CD4-positive, alpha-beta T cell treated with Interleukin-10 for 1 hour (primary cell): Measurements from ENCODE around the gene MRTFA.
"Not testable (repeated sequence)": the region's sequence is repeated elsewhere in the genome, so short reads cannot be mapped to it uniquely, and the experiment has no call there.

ENCODE experiments used
- DNase-seq: peaks from one replicate; pipeline ENCODE4 v3.0.0-alpha.2; 2020

MRTFA gene

GRCh38 chr22:40544758-40545157 lies 91.8 kb downstream of the MRTFA start:
- DNase-seq, result no peak

- no peak for DNase-seq
Observed at GRCh38 chr22:40542821-40543540, 93.5 kb downstream of the MRTFA start.

- no peak for DNase-seq
Observed at GRCh38 chr22:40541300-40541699, 95.2 kb downstream of the MRTFA start.

GRCh38 chr22:40540265-40540664 lies 96.3 kb downstream of the MRTFA start:
- no peak for DNase-seq

GRCh38 chr22:40536149-40536548 lies 100.4 kb downstream of the MRTFA start:
- DNase-seq, result not testable (repeated sequence)

- DNase-seq, result no peak
Observed at GRCh38 chr22:40535642-40536041, 100.9 kb downstream of the MRTFA start.

- DNase-seq, result no peak
Observed at GRCh38 chr22:40535189-40535512, 101.4 kb downstream of the MRTFA start.

GRCh38 chr22:40534379-40535188 lies 101.9 kb downstream of the MRTFA start:
- no peak for DNase-seq

- DNase-seq, result peak; percentile 85
Observed at GRCh38 chr22:40533712-40534378, 102.7 kb downstream of the MRTFA start.

GRCh38 chr22:40531951-40532900 lies 104.3 kb downstream of the MRTFA start:
- no peak for DNase-seq

- DNase-seq, result not testable (repeated sequence)
Observed at GRCh38 chr22:40530391-40530790, 106.1 kb downstream of the MRTFA start.

- DNase-seq, result no peak
Observed at GRCh38 chr22:40529821-40530220, 106.7 kb downstream of the MRTFA start.

- DNase-seq, result no peak
Observed at GRCh38 chr22:40526960-40527359, 109.6 kb downstream of the MRTFA start.

GRCh38 chr22:40525250-40525884 lies 111.2 kb downstream of the MRTFA start:
- peak; percentile 78 for DNase-seq

GRCh38 chr22:40524392-40525249 lies 111.9 kb downstream of the MRTFA start:
- DNase-seq, result no peak

GRCh38 chr22:40522141-40522540 lies 114.4 kb downstream of the MRTFA start:
- DNase-seq, result no peak

GRCh38 chr22:40521046-40521445 lies 115.5 kb downstream of the MRTFA start:
- DNase-seq, result no peak

GRCh38 chr22:40520562-40520961 lies 116.0 kb downstream of the MRTFA start:
- DNase-seq, result no peak

GRCh38 chr22:40519948-40520331 lies 116.6 kb downstream of the MRTFA start:
- no peak for DNase-seq

- peak; percentile 59 for DNase-seq
Observed at GRCh38 chr22:40519284-40519947, 117.1 kb downstream of the MRTFA start.

GRCh38 chr22:40518840-40519239 lies 117.7 kb downstream of the MRTFA start:
- no peak for DNase-seq
